NB4 (cell line): ENCODE measurements around the gene JOSD1.

Experiments used
- DNase-seq: peaks from one replicate; pipeline ENCODE4 v3.0.0; 2010; ENCODE audit warnings: low read depth
- H3K4me3 ChIP-seq: one replicate; pipeline ENCODE4 v1.5.1; 2011; ENCODE audit warnings: mild to moderate bottlenecking, low read depth, low read length, moderate library complexity
- CTCF ChIP-seq: IDR thresholded peaks from one replicate; pipeline ENCODE4 v1.5.1; 2012; ENCODE audit warnings: low read depth, low read length
- MAX ChIP-seq: IDR thresholded peaks from 2 replicates; pipeline ENCODE4 v1.6.1; 2011; ENCODE audit warnings: low read depth, low read length
- MYC ChIP-seq: IDR thresholded peaks from 2 replicates; pipeline ENCODE4 v1.6.1; 2011; ENCODE audit warnings: low read depth, low read length
- POLR2A ChIP-seq: IDR thresholded peaks from 2 replicates; pipeline ENCODE4 v1.6.1; 2011; ENCODE audit warnings: mild to moderate bottlenecking; ENCODE audit not compliant: insufficient read length; ENCODE audit errors: extremely low read depth

JOSD1 gene

GRCh38 chr22:38742176-38742942 lies 41.6 kb upstream of the JOSD1 start:
- TF ChIP-seq POLR2A: no peak
- TF ChIP-seq MAX: no peak
- no peak for TF ChIP-seq MYC
- no peak for TF ChIP-seq CTCF
- DNase-seq: no peak
- no peak overlapping the region for H3K4me3 ChIP-seq

GRCh38 chr22:38741576-38741975 lies 40.8 kb upstream of the JOSD1 start:
- no peak for DNase-seq
- H3K4me3 ChIP-seq: no peak overlapping the region
- TF ChIP-seq MAX (no peak), CTCF (no peak), POLR2A (no peak), MYC (no peak)

- no peak overlapping the region for H3K4me3 ChIP-seq
- no peak for DNase-seq
- no peak for TF ChIP-seq MYC
- TF ChIP-seq POLR2A: no peak
- TF ChIP-seq CTCF: no peak
- TF ChIP-seq MAX: no peak
These were observed 40.4 kb upstream of the JOSD1 start for GRCh38 chr22:38741166-38741565.

GRCh38 chr22:38740754-38741153 lies 40.0 kb upstream of the JOSD1 start:
- H3K4me3 ChIP-seq: no peak overlapping the region
- no peak for TF ChIP-seq MYC
- peak; percentile 1 for TF ChIP-seq CTCF
- no peak for DNase-seq

GRCh38 chr22:38740116-38740723 lies 39.5 kb upstream of the JOSD1 start:
- no peak for TF ChIP-seq MAX
- no peak for TF ChIP-seq CTCF
- TF ChIP-seq POLR2A: no peak
- TF ChIP-seq MYC: no peak
- no peak for DNase-seq
- no peak overlapping the region for H3K4me3 ChIP-seq
